Caki2 (cell line): Measurements from ENCODE around the gene DDX27. TPM values are rescaled to one million over a fixed set of nuclear protein-coding genes. Genes with fewer than 3 reads are reported as not detected.

Experiments used
- DNase-seq: peaks from one replicate; pipeline ENCODE4 v3.0.0-alpha.2; 2015; ENCODE audit warnings: low read depth
- in situ Hi-C: cut with HindIII; loops from 2 replicates; pipeline ENCODE4 v1.10.0; 2016; ENCODE audit warnings: low sequenced_read_pairs, low pct_unique_long_range_greater_than_20kb, mixed read lengths
- total RNA-seq: library from RNA; depleted of rRNA; stranded (reverse); fragments of >200 nt; shearing (Covaris generic); gene quantifications from 2 replicates; pipeline ENCODE4 v1.2.3, GENCODE V29; 2014; ENCODE audit warnings: low replicate concordance

The DDX27 gene
- total RNA-seq, 1 experiment from 2014 or later, result 59.1 TPM

DNA sequence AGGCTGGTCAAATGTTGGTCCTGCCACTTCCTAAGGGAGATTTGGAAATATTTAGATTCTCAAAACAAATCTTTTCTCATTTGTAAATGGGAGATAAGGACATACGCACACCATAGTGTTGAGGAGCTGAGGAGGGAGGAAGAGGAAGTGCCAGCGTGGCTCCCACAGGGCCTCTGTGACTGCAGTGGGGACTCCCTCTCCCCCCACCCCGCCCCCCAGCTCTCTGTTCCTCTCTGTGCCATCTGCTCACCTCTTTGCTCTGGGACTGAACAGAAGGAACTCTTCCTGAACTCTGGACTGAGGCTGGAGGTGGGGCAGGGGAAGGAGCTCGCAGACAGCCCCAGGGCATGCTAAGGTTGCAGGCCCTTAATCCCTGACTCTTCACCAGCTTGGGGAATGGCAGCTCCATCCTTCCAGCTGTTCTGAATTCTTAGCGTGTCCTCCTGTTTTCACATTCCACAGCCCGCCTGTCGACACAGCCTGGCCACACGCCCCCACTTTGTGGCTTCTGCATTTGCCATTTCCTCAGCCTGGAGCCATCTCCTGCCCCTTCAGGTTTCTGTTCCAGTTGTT, 11.4 kb downstream of the DDX27 start:
- in situ Hi-C loops, result no loop called here
- DNase-seq, result no peak

DNA sequence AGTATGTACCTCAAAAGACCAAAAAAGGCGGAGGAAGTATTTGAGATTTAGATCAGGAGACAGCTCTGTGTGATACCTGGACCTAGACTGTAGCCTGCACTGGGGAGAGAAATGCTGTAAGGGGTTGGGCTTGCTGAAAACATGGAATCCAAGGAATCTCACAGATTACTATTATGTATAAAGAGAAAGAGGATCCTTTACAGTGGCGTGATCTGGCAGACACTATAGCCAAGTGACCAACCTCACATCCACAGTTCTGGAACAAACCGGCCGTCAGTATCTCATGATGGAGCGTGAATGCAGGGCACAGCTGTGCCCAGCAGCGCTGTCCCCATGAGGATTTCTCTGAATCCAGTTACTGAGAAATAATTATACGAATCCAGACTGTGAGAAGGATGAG, 12.3 kb downstream of the DDX27 start:
- DNase-seq, result no peak
- in situ Hi-C loops, result no loop called here

DNA sequence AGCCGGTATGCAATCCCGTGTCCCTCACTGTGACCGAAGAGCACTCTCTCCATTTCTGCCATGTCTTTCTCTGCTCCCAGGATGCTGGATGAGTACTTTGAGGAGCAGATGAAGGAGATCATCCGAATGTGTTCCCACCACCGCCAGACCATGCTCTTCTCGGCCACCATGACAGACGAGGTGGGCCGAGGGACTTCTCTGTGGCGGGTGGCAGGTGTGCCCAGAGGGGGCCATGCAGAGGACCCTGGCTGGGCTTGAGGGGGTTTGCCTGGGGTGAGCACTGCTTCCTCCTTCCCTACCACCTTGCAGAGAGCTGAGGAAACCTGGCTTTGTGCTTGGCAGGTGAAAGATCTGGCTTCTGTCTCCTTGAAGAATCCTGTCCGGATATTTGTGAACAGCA, 14.0 kb downstream of the DDX27 start:
- no peak for DNase-seq
- in situ Hi-C loops, result no loop called here

DNA sequence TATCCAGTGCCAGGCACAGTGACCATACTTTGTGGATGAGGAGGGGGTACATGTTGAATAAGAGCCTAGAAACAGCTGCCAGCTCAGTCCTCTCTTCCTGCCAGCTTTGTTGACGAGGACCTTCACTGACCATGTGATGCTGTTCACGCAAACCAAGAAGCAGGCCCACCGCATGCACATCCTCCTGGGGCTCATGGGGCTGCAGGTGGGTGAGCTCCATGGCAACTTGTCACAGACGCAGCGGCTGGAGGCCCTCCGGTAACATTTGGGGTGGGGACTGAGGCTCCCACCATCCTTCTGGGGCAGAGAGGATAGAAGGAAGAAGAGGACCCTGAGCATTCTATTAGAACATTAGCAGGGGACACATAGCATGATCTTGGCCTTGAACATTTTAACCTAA, 15.6 kb downstream of the DDX27 start:
- no peak for DNase-seq
- in situ Hi-C loops, result no loop called here

DNA sequence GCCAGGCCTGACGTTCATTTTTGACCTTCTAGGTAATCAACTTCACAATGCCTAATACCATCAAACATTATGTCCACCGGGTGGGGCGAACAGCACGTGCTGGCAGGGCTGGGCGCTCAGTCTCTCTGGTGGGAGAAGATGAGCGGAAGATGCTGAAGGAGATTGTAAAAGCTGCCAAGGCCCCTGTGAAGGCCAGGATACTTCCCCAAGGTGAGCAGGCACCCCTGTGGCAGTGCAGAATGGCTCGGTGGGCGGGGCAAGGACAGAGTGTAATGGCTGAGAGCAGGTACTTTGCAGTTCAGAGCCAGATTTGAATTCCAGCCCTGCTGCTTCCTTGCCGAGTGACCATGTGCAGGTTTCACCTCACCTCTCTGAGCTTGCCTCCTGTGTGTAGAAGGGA, 17.1 kb downstream of the DDX27 start:
- DNase-seq, result no peak
- in situ Hi-C loops, result no loop called here

DNA sequence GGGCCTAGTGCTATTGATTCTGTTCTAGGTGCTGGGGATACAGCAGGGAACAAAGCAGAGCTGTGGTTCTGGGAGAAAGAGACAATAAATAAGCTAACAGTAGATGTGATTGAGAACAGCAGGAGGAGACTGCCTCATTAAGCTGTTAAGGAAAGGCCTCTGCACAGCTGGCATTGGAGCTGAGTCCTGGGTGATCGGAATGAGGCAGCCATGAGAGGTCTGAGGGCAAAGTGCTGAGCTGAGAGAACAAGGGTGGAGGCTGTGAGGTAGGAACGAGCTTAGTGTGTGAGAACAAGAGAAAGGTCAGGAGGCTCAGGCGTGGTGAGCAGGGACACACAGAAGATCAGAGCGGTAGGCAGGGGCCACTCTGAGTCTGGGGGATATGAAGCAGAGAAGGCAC, 18.3 kb downstream of the DDX27 start:
- in situ Hi-C loops, result no loop called here
- DNase-seq, result no peak

DNA sequence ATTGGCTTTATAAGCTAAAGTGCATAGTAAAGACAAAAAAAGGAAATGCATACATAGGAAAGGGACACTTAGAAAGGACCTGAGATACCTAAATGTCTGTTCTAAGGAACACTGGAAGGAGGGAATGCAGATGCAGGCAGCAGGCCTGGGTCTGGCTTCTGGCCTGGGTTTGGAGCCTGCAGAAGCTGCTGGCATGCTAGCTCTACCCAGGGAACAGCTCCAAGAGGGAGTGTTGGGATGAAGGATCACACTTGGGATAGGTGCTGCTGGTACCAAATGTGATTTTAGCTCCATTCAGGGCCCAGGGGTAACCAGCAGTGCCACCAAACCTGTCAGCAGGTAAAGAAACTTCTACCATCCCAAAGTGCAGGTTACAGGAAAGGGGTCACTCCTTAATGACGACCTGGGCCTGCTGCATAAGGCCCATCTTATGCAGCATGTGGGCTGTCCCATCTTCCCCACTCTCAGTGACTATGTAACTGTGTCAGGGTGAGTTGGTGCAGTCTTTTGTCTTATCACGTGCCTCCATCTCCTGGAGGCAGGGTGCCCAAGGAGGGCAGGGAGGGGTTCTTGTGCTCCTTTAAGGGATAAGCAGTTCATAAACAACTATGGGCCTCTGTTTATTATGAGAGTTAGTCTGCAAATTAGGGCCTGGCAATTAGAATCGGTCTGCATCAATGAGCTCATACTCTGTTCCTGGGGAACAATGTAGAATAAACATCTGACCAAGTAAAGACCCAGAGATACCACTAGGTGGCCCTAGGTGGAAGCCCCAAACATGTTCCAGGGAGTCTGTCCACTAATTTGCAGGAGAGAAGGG, 26.9 kb downstream of the DDX27 start:
- in situ Hi-C loops, result no loop called here
- peak; percentile 50 for DNase-seq

DNA sequence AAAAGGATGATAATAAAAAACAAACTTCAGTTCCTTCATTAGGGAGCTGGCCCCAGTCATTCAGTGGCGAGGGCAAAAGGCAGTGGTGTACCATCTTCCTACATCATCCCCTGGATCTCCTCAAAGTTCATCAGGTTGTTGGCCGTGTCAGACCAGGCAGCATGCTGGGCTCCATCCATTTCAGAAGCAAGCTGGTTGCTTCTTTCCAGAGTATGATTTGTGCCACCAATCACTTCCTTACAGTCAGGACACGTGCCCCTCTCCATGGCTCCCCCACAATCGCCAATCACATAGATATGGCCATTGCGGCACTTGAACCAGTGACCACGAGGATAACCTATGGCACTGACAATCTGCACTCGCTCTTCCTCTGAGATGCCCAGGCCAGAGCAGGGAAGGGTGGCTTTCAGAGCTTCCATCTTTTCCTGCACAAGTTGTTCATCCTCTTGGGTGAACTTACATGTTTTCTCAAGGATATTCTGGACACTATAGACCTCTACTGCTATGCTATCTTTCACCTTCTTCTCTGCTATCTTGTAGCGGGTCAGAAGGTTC, 28.0 kb downstream of the DDX27 start:
- DNase-seq, result no peak

DNA sequence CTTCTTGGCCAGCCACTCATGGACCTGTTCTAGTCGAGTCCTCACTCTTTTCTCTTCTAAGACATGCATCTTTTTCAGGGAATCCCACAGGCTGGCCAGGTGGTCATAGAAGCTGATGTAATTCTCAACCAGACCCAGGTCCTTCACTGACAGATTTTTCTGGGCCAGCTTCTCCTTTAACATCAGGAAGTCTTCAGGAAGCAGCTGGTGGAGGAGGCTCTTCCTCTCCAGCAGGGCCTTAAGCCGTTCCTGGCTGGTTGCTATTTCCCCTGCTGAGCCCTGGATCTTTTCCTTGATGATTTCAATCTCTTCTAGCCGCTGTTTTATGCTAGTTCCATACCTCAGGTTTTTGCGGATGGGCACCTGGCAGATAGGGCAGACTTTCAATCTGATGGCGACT, 28.6 kb downstream of the DDX27 start:
- in situ Hi-C loops, result no loop called here
- no peak for DNase-seq

More for the DNA sequence above, 28.0 kb downstream of the DDX27 start:
- in situ Hi-C loops, result no loop called here

DNA sequence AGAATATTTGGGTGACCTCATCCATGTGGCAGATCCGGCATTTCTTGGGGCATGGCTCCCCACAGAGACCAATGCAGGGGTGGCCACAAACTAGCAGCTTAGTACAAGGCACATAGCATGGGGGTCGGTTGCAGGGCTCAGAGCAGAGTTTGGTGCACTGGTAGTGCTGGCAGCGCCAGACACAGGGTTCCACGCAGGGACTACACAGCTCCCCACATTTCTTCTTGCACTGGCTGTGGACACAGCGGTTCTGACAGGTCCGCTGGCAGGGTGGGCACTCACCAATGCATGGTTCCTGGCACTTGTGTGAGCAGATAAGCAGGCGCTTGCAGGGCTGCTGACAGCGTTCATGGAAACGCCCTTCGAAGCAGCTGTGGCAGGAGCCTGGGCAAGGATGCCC, 29.1 kb downstream of the DDX27 start:
- DNase-seq, result no peak
- in situ Hi-C loops, result no loop called here

DNA sequence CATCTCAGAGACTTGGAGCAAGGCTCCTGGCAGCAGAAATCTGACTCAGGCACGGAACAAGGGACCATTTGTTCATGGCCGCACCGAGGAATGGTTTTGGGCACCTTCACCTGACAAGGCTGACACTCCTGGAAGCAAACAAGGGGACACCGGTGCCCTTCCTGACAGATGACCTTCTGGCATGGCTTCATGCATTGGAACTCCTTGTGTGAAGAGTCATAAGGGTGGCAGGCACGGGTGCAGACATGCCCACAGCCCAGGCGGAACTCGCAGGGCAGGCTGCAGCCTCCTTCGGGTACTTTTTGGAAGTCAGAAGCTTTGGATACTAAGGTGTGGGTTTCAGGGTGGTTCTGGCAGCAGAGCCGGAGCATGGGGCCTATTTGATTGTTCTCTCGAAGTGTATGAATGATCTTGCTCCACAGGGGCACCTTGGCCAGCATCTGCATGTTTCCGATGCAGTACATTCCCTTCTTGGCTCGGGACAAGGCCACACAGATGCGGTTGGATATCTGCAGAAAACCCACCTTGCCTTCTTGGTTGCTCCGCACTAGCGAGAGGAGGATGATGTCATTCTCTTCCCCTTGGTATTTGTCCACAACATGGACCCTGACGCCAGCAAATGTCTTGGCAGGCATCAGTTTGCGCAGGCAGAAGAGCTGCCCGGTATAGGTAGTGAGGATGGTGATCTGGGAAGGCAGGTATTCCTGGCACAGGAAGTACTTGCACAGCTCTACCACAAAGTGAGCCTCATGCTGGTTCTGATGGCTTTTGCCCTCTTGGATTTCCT, 29.9 kb downstream of the DDX27 start:
- in situ Hi-C loops, result no loop called here
- no peak for DNase-seq

DNA sequence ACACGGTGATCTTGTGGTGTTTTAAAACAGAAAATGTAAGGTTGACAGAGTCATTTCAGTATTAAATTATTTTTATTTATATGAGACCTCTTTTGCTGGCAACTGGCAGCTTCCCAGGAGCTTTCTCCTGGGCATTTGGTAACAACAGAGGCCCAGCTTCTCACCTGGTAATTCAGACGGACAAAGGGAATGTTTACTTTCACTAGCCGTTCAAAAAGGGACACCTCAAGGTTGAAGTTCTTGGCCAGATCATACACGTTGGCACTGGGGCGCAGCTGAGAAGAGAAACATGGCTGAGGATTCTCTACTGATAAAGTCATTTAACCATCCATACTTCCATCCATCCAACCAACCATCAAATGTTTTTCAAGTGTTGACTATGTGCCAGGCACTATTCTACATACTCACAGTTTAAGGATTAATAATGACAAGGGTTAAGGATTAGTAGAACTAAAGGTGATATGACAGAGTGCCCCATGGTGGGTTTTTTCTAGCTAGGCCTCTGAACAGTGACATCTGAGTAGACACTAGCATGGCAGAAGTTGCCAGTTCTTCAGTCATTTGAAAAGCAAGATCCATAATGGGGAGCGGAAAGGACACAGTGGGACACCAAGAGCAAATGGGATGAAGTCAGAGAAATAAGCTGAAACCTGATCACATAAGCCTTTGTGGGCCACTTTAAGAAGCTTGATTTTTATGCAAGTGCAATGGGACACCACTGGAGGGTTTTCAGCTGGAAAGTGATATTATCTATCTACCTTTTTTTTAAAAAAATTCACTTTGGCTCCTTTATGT, 33.5 kb downstream of the DDX27 start:
- no peak for DNase-seq
- in situ Hi-C loops, result no loop called here

DNA sequence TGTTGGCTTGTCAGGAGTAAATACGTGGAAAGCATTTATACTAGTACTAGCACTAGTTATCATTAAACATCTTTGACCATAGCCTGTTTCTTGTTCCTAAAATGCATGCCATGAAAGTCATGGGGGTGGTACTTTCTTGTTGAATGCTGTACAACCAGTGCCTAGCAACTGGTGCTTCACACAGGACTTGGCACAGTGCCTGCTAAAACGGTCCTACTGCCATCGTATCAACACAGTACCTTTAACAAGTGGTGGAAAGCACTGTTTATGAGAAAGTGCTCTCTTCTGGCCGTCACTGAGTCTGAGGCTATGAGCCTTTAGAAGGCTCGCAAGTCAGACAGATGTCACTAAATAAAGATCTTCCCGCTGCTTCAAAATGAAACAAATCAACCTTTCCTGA, 37.0 kb downstream of the DDX27 start:
- in situ Hi-C loops, result no loop called here
- DNase-seq, result no peak

DNA sequence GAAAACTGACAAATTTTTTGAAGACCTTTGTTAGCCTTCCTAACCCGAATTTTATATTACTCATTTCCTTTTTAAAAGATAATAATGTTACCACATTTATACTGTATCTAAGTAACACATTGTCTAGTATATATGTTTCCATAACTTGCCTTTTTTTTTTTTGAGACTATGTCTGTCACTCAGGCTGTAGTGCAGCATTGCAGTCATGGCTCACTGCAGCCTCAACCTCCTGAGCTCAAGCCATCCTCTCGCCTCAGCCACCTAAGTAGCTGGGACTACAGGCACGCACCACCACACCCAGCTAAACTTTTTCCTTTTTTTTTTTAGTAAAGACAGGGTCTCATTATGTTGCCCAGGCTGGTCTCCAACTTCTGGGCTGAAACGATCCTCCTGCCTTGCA, 40.1 kb downstream of the DDX27 start:
- in situ Hi-C loops, result no loop called here
- no peak for DNase-seq

DNA sequence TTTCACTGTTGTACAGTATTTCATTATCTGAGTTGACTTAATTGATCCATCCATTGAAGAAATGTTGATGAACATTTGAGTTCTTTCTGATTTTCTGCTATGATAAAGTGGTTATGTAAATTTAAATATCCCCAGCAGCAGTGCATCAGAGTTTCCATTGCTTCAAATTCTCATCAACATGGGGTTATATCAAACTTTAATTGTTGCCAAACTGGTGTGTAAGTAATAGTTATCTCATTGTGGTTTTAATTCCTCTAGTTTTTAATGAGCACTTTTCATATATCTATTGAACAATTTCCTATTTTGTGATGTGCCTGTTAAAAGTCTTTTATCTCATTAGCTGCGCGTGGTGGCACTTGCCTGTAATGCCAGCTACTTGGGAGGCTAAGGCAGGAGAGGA, 40.6 kb downstream of the DDX27 start:
- in situ Hi-C loops, result no loop called here
- DNase-seq, result no peak

DNA sequence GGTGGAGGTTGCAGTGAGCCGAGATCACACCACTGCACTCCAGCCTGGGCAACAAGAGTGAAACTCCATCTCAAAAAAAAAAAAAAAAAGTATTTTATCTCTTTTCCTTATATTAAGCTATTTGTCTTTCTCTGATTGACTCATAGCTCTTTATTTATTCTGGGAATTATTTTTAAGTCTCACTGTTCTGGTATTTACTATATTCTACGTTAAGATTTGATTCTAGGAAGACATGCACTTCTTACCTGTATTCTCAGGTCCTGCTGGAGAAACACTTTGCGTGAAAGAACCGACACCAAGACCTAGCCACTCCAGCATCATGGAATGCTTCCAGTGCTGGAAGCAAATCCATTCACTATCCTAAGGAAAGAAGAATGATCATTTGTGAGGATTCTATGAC, 41.0 kb downstream of the DDX27 start:
- in situ Hi-C loops, result no loop called here
- no peak for DNase-seq

DNA sequence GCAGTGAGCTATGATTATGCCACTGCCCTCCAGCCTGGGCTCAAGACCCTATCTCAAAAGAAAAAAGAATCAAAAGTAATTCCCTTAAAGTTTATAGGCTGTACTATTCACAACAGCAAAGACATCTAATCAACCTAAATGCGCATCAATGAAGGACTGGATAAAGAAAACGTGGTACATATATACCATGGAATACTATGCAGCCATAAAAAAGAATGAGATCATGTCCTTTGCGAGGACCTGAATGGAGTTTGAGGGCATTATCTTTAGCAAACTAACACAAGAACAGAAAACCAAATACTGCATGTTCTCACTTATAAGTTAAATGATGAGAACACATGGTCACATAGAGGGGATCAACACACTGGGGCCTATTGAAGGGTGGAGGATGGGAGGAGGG, 42.0 kb downstream of the DDX27 start:
- no peak for DNase-seq
- in situ Hi-C loops, result no loop called here

DNA sequence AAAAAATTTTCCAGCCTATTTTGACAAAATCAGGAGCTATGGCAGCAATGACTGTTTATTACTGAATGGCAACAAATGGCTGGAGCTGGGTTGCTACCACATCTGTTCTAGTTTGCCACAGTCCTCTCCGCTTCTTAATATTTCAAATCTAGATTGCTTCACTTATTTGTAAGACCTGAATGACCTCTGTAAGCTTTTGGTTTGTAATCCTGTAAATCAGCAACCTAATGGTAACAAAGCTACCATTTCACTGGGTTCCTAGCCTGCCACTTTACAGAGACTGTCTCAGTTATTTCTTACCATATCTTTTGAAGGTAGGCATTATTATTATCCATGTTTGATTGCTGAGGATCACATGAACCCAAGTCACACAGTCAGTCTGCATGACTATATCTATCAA, 43.2 kb downstream of the DDX27 start:
- in situ Hi-C loops, result no loop called here
- DNase-seq, result no peak
